Hepatocyte (in vitro differentiated cells): ENCODE measurements around the gene PKM.

ENCODE experiments used
- EZH2 ChIP-seq: fragments of 200-600 bp; sonication (generic); IDR thresholded peaks from 2 replicates; pipeline ENCODE4 v1.6.1; 2016; ENCODE audit warnings: antibody characterized with exemption, mild to moderate bottlenecking, borderline replicate concordance
- TF ChIP-seq, protein P1 (sequence below): fragments of 200-600 bp; sonication (generic); IDR thresholded peaks from 2 replicates; pipeline ENCODE4 v1.5.1; 2016; ENCODE audit warnings: antibody characterized with exemption, mild to moderate bottlenecking; ENCODE audit not compliant: poor library complexity

DNA sequence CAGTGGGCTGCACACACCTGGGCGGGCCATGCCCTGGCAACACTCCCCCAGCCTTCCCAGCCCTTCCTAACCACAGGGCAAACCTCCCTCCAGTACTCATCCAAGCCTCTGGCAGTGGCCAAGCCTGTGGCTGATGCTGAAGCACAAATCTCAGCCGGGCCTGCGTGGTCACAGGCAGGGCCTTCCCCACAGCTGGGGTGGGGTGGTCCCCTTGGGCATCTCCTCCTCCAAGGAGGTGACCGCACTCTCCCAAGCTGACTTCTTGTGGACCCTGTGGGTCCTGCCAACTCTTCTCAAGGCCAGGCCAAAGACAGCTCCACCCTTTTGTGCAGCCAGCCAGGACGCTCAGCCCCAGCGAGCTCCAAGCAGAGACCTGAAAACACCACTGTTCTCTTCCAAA is 54.8 kb downstream of the PKM start:
- no peak for TF ChIP-seq EZH2
- TF ChIP-seq, protein P1, sequence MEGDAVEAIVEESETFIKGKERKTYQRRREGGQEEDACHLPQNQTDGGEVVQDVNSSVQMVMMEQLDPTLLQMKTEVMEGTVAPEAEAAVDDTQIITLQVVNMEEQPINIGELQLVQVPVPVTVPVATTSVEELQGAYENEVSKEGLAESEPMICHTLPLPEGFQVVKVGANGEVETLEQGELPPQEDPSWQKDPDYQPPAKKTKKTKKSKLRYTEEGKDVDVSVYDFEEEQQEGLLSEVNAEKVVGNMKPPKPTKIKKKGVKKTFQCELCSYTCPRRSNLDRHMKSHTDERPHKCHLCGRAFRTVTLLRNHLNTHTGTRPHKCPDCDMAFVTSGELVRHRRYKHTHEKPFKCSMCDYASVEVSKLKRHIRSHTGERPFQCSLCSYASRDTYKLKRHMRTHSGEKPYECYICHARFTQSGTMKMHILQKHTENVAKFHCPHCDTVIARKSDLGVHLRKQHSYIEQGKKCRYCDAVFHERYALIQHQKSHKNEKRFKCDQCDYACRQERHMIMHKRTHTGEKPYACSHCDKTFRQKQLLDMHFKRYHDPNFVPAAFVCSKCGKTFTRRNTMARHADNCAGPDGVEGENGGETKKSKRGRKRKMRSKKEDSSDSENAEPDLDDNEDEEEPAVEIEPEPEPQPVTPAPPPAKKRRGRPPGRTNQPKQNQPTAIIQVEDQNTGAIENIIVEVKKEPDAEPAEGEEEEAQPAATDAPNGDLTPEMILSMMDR = no peak
